Uterus (tissue), 2 donors: Measurements from ENCODE around the gene BRMS1L.

Experiments used
- POLR2A ChIP-seq, 2 donors: fragments of 450-650 bp; IDR thresholded peaks; one replicate each; pipeline ENCODE4 v1.6.1; 2016; ENCODE audit warnings: antibody characterized with exemption in 2 of 2, mild to moderate bottlenecking in 1 of 2, moderate library complexity in 1 of 2
- TF ChIP-seq, protein P1 (sequence below), 4 experiments: fragments of 200-600 bp in 2 of 4; fragments of 450-650 bp in 2 of 4; sonication (generic) in 2 of 4; IDR thresholded peaks; one replicate each; pipeline ENCODE4 v1.5.1; 2016 to 2019; ENCODE audit warnings: antibody characterized with exemption in 4 of 4, mild to moderate bottlenecking in 2 of 4, moderate library complexity in 1 of 4

DNA sequence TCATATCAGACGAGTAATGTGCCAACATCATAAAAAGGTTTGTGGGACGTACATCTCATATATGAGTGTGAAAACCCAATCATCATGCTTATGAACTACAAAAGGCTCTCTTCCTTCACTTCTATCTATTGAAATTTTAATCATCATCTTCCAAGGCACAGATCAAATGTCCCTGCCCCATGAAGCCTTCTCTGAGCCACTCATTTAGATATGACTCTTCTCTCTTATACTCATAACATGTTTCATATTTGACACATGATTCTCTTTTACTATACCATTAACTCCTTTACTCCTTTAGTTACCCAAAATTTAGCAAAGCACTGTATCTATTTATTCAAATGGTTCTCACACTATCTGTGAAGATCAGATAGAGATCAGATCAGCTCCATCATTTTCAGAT lies 39.3 kb upstream of the BRMS1L start:
- TF ChIP-seq, protein P1, sequence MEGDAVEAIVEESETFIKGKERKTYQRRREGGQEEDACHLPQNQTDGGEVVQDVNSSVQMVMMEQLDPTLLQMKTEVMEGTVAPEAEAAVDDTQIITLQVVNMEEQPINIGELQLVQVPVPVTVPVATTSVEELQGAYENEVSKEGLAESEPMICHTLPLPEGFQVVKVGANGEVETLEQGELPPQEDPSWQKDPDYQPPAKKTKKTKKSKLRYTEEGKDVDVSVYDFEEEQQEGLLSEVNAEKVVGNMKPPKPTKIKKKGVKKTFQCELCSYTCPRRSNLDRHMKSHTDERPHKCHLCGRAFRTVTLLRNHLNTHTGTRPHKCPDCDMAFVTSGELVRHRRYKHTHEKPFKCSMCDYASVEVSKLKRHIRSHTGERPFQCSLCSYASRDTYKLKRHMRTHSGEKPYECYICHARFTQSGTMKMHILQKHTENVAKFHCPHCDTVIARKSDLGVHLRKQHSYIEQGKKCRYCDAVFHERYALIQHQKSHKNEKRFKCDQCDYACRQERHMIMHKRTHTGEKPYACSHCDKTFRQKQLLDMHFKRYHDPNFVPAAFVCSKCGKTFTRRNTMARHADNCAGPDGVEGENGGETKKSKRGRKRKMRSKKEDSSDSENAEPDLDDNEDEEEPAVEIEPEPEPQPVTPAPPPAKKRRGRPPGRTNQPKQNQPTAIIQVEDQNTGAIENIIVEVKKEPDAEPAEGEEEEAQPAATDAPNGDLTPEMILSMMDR (IDR thresholded peaks at IDR 0.05): no peak
- no peak for TF ChIP-seq POLR2A (IDR thresholded peaks at IDR 0.05)
